Retinal pigment epithelial cell (primary cell): ENCODE measurements around the gene IGIP.
A peak's percentile ranks its signal among the peaks of the same experiment; 100 is the strongest.

Experiments
- DNase-seq: peaks from one replicate; pipeline ENCODE4 v3.0.0-alpha.2; 2010; ENCODE audit warnings: low read depth
- H3K4me3 ChIP-seq: 2 replicates; pipeline ENCODE4 v1.5.1; 2011; ENCODE audit warnings: mild to moderate bottlenecking, low read length, control low read depth, moderate library complexity
- TF ChIP-seq, protein P1 (sequence below): conservative IDR thresholded peaks from 2 replicates; pipeline ENCODE4 v1.5.1; 2011; ENCODE audit warnings: low read depth, low read length, control low read depth, inconsistent platforms

Gene IGIP

GRCh38 chr5:140174465-140175366 lies 49.0 kb downstream of the IGIP start, which contains the start of gene CYSTM1:
Gene CYSTM1, plus strand, starts transcription at chr5:140175188. Its CDS starts 19,278 bp downstream, at chr5:140194466.
- peak; percentile 86 for DNase-seq
- peak within 1 kb of the TSS; percentile 98 for H3K4me3 ChIP-seq
- TF ChIP-seq, protein P1, sequence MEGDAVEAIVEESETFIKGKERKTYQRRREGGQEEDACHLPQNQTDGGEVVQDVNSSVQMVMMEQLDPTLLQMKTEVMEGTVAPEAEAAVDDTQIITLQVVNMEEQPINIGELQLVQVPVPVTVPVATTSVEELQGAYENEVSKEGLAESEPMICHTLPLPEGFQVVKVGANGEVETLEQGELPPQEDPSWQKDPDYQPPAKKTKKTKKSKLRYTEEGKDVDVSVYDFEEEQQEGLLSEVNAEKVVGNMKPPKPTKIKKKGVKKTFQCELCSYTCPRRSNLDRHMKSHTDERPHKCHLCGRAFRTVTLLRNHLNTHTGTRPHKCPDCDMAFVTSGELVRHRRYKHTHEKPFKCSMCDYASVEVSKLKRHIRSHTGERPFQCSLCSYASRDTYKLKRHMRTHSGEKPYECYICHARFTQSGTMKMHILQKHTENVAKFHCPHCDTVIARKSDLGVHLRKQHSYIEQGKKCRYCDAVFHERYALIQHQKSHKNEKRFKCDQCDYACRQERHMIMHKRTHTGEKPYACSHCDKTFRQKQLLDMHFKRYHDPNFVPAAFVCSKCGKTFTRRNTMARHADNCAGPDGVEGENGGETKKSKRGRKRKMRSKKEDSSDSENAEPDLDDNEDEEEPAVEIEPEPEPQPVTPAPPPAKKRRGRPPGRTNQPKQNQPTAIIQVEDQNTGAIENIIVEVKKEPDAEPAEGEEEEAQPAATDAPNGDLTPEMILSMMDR = no peak

DNA sequence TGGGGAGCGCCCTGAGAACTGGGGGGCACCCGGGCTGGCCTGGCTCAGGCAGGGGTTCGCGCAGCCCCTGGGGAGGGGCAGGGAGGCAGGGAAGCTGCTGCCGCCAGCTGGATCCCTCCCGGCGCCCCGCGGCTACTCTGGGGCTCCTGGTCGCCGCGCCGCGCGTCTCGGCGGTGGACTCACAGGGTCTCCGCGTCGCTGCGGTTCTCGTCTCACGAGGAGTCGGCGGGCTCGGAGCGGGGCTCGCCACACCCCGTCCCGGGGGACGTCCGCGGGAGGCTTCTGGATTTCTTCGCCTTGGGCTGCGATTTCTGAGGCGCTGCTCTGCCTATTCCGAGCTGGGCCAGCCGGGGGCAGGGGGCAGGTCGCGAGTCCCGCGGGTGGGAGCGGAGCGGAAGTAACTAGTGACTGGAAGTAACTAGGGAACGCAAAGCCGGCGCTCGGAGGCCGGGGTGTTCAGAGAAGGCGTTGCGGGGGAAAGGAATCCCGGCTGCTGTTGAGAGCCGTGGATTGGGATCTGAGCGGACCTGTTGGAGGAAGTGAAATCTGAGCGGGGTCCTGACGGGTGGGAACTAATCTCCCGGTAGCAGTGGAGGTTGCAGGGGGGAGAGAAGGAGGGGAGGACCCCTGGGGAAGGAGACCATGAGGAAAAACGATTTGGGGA lies 49.8 kb downstream of the IGIP start:
- DNase-seq = no peak
- TF ChIP-seq, protein P1 = peak; percentile 18
- H3K4me3 ChIP-seq = peak overlapping the region; percentile 98

DNA sequence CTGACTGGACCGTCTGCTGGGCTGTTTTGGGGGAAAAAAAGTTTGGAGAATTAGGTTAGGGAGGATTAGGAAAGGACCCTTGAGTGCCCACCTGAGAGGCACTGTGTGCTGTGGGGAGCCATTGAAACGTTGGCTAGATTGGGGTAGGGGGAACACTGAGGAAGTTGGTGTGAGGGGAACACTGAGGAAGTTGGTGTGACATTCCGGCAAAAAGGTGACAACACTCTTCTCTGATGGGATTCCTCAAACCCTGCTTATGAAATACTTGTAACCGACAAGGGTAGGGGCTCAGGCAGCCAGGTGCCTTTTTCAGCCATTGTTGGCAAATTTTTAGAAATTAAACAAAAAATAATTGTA lies 50.3 kb downstream of the IGIP start:
- TF ChIP-seq, protein P1 = no peak
- peak overlapping the region; percentile 98 for H3K4me3 ChIP-seq
- DNase-seq = no peak

- no peak for DNase-seq
- no peak overlapping the region for H3K4me3 ChIP-seq
- TF ChIP-seq, protein P1 = no peak
Measured at GRCh38 chr5:140178086-140178410, 52.3 kb downstream of the IGIP start.

DNA sequence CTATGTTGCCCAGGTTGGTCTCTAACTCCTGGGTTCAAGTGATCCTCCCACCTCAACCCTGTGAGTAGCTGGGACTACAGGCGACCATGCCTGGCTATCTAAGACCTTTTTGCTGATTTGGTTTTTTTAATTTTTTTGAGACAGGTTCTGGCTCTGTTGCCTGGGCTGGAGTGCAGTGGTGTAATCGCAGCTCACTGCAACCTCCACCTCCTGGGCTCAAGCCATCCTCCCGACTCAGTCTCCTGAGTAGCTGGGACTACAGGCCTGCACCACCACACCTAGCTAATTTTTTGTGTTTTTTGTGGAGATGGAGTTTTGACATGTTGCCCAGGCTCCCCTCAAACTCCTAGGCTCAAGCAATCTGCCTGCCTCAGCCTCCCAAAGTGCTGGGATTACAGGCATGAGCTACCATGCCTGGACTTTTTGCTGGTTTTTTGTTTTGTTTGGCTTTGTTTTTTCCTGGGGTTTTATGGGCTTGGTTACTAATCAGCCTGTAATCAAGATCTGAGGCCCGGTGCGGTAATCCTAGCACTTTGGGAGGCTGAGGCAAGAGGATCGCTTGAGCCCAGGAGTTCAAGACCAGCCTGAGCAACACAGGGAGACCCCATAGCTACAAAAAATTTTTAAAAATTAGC lies 52.9 kb downstream of the IGIP start:
- TF ChIP-seq, protein P1 = no peak
- H3K4me3 ChIP-seq = no peak overlapping the region
- no peak for DNase-seq
